Lung microvascular endothelial cell (primary cell): ENCODE measurements around the gene PTPRC. TPM values are rescaled to one million over a fixed set of nuclear protein-coding genes. Genes with fewer than 3 reads are reported as not detected.
A peak's percentile ranks its signal among the peaks of the same experiment; 100 is the strongest.
"Not testable (repeated sequence)": the region's sequence is repeated elsewhere in the genome, so short reads cannot be mapped to it uniquely, and the experiment has no call there.

Experiments used
- DNase-seq, 2 donors: peaks; one replicate each; pipeline versions ENCODE4 v3.0.0 to v3.0.0-alpha.2; 2010; ENCODE audit warnings: low read depth in 2 of 2
- total RNA-seq: library from RNA; depleted of rRNA; stranded (reverse); fragments of >200 nt; gene quantifications from 2 replicates; pipeline ENCODE4 v1.2.1, GENCODE V29; 2014

PTPRC gene
- total RNA-seq: not detected in 2 replicates

GRCh38 chr1:198638894-198639635 lies at the start of gene PTPRC:
Gene PTPRC (plus strand): TSS chr1:198639040. CDS start chr1:198639269, 229 bp downstream.
- no peak for DNase-seq

- no peak for DNase-seq
Observed at GRCh38 chr1:198590454-198590853, 48.4 kb upstream of the PTPRC start.

- DNase-seq: no peak
Observed at GRCh38 chr1:198595765-198596164, 43.1 kb upstream of the PTPRC start.

- DNase-seq: no peak
Observed at GRCh38 chr1:198597690-198598430, 41.0 kb upstream of the PTPRC start.

- DNase-seq: no peak
Observed at GRCh38 chr1:198598796-198599321, 40.0 kb upstream of the PTPRC start.

GRCh38 chr1:198599749-198600148 lies 39.1 kb upstream of the PTPRC start:
- no peak for DNase-seq

- DNase-seq: no peak
Observed at GRCh38 chr1:198600906-198601305, 37.9 kb upstream of the PTPRC start.

GRCh38 chr1:198601310-198601709 lies 37.5 kb upstream of the PTPRC start:
- not testable (repeated sequence) for DNase-seq

GRCh38 chr1:198601936-198602889 lies 36.6 kb upstream of the PTPRC start:
- no peak for DNase-seq

- peak in 1 of 2 donors; percentile 72 for DNase-seq
Observed at GRCh38 chr1:198604975-198605374, 33.9 kb upstream of the PTPRC start.

GRCh38 chr1:198605406-198605805 lies 33.4 kb upstream of the PTPRC start:
- DNase-seq: no peak

- DNase-seq: no peak
Observed at GRCh38 chr1:198606020-198606438, 32.8 kb upstream of the PTPRC start.

GRCh38 chr1:198607714-198608113 lies 31.1 kb upstream of the PTPRC start:
- DNase-seq: no peak

- DNase-seq: no peak
Observed at GRCh38 chr1:198610362-198610761, 28.5 kb upstream of the PTPRC start.

GRCh38 chr1:198611219-198611618 lies 27.6 kb upstream of the PTPRC start:
- DNase-seq: no peak

- no peak for DNase-seq
Observed at GRCh38 chr1:198612471-198613260, 26.2 kb upstream of the PTPRC start.

GRCh38 chr1:198617406-198617805 lies 21.4 kb upstream of the PTPRC start:
- DNase-seq: no peak

GRCh38 chr1:198619375-198620140 lies 19.3 kb upstream of the PTPRC start:
- DNase-seq: no peak

GRCh38 chr1:198620218-198620617 lies 18.6 kb upstream of the PTPRC start:
- DNase-seq: no peak
